Suprapubic skin (tissue), 4 donors: Measurements from ENCODE around the gene IL22RA2.

Experiments used
- EP300 ChIP-seq: sonication (generic); formaldehyde crosslinking; IDR thresholded peaks from one replicate; pipeline ENCODE4 v1.6.1; 2017; ENCODE audit warnings: antibody characterized with exemption
- POLR2AphosphoS5 ChIP-seq, 3 donors: sonication (generic); formaldehyde crosslinking; IDR thresholded peaks; one replicate each; pipeline ENCODE4 v1.6.1; 2017; ENCODE audit warnings: antibody characterized with exemption in 3 of 3
- TF ChIP-seq, protein P1 (sequence below), 2 donors: fragments of 200-600 bp in 1 of 2; fragments of 450-650 bp in 1 of 2; sonication (generic) in 1 of 2; IDR thresholded peaks; one replicate each; pipeline ENCODE4 v1.5.1; 2016 to 2019; ENCODE audit warnings: antibody characterized with exemption in 2 of 2, mild to moderate bottlenecking in 1 of 2, moderate library complexity in 1 of 2

DNA sequence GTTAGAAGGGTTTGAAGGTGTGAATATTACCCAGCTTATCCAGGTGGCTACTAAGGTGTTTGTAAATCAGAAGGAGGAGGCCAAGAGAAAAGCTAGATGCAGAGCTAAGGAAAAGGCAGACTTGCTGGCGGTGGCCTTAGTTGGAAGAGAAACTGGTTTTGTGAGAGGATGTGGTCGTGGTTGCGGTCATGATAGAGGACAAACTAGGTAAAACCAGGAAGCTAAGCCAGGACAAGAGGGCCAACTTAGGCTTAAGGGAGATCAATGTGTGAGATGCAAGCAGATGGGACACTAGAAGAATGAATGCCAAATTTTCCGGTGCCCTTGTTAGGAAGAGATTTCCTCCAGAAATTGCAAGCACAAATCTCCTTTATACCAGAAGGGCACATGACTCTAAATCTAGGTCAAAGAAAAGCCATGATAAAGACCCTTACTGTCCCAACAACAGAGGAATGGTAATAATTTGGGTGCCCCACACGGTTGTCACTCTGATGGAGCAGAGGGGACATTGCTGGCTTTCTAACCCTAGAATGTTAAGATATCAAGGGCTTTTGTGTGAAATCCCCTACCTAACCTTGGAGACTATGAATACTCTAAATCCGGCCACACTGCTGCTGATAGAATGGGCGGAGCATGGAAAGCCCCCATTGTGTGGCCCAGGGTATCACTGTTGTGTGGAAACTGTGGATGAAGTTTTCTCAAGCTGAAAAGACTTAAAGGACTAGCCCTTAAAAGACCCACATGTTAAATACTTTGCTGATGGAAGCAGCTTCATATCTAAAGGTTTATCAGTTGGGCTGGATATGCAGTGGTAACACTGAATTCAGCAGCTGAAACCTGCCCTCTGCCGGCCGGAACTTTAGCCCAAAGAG, 7.8 kb downstream of the IL22RA2 start:
- TF ChIP-seq, protein P1, sequence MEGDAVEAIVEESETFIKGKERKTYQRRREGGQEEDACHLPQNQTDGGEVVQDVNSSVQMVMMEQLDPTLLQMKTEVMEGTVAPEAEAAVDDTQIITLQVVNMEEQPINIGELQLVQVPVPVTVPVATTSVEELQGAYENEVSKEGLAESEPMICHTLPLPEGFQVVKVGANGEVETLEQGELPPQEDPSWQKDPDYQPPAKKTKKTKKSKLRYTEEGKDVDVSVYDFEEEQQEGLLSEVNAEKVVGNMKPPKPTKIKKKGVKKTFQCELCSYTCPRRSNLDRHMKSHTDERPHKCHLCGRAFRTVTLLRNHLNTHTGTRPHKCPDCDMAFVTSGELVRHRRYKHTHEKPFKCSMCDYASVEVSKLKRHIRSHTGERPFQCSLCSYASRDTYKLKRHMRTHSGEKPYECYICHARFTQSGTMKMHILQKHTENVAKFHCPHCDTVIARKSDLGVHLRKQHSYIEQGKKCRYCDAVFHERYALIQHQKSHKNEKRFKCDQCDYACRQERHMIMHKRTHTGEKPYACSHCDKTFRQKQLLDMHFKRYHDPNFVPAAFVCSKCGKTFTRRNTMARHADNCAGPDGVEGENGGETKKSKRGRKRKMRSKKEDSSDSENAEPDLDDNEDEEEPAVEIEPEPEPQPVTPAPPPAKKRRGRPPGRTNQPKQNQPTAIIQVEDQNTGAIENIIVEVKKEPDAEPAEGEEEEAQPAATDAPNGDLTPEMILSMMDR (IDR thresholded peaks at IDR 0.05): peak in 1 of 2 donors; percentile 36
- no peak for TF ChIP-seq EP300
- TF ChIP-seq POLR2AphosphoS5 (IDR thresholded peaks at IDR 0.05): no peak
